ENCODE measurements around the gene CHD1L.

Gene CHD1L

DNA sequence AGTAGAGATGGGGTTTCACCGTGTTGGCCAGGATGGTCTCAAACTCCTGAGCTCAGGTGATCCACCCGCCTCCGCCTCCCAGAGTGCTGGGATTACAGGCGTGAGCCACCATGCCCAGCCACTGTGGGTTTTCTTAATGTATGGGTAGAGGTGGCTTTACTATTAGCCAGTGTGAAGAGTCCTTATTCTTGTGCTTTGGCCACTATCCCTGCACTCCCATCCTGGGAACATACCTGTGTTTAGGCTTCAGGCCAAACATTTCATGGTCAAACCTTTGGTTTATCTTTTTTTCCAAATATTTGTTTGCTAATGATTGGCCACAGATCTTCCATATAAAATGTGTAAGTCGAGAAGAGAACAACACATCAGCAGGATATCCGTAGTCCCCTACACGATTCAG, 33.9 kb upstream of the CHD1L start:
- ChIA-PET CTCF (no interaction called here), POLR2A (no interaction called here)
- no peak for DNase-seq (ENCODE audit: extremely low spot score)
- TF ChIP-seq, protein P1, sequence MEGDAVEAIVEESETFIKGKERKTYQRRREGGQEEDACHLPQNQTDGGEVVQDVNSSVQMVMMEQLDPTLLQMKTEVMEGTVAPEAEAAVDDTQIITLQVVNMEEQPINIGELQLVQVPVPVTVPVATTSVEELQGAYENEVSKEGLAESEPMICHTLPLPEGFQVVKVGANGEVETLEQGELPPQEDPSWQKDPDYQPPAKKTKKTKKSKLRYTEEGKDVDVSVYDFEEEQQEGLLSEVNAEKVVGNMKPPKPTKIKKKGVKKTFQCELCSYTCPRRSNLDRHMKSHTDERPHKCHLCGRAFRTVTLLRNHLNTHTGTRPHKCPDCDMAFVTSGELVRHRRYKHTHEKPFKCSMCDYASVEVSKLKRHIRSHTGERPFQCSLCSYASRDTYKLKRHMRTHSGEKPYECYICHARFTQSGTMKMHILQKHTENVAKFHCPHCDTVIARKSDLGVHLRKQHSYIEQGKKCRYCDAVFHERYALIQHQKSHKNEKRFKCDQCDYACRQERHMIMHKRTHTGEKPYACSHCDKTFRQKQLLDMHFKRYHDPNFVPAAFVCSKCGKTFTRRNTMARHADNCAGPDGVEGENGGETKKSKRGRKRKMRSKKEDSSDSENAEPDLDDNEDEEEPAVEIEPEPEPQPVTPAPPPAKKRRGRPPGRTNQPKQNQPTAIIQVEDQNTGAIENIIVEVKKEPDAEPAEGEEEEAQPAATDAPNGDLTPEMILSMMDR (IDR thresholded peaks at IDR 0.05; ENCODE audit: control extremely low read depth, extremely low read depth, low read depth, missing control alignments): no peak

DNA sequence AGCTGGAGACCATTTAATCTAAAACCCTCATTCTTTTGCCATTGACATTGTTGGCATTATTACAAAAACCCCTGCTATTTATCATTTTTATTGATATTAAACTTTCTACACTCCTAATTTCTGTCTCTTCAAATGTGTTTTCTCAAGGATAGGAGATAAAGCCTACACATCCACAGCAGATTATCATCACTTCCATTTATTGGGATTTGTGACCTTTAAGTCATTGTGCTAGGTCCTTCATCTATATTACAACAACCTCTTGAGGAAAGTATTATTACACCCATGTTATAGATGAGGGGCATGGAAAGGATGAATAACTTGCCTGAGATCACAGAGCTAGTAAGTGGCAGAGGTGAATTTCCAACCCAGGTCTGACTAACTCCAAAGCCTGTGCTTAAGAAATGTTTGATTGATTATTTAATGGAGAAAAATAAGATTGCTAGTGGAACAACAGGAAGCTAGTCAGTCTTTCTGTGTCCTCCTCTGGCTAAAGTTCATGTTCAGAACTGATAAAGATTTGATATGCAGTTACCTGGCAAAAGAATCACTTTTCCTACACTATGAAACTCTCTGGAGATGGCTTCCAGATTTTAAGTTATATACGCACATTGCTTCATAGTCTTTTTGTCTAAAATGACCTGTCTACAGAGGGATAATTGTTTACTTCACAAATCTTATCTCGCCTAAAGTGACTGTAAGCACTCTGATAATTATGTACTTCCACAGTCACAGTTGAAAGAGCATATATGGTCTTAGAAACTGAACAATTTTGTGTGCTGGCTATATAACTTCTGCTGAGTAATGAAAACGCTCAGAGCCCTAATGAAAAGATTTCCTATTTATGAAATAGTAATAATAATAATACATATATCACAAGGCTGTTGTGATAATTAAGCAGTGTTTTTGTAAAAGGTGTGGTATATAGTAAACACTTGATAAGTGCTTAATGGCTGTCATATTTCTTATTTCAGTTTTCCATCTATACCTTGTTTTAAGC, 32.4 kb upstream of the CHD1L start:
- POLR2A ChIA-PET: no interaction called here
- DNase-seq (ENCODE audit: extremely low spot score): no peak
- TF ChIP-seq, protein P1 (IDR thresholded peaks at IDR 0.05; ENCODE audit: control extremely low read depth, extremely low read depth, low read depth, missing control alignments): no peak
- CTCF ChIA-PET: no interaction called here

DNA sequence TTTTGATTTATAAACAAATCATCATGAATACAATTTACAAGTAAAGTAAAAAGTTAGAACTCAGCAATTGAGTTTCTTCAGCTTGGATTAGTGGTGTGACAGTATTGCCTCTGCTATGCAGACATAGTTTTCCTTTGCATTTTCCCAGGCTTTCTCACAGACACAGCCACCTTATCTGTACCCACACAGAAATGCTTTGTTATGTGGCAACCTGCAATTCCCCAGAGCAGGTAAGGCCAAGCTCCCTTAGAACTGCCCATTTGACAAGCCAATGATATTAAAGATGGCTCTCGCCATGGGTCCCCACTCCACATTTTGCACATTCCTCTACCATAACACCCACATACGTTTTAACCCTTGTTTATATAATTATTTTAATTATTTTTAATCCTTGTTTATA, 31.5 kb upstream of the CHD1L start:
- ChIA-PET POLR2A (no interaction called here), CTCF (no interaction called here)
- TF ChIP-seq, protein P1 (IDR thresholded peaks at IDR 0.05; ENCODE audit: control extremely low read depth, extremely low read depth, low read depth, missing control alignments): no peak
- DNase-seq (ENCODE audit: extremely low spot score): no peak

DNA sequence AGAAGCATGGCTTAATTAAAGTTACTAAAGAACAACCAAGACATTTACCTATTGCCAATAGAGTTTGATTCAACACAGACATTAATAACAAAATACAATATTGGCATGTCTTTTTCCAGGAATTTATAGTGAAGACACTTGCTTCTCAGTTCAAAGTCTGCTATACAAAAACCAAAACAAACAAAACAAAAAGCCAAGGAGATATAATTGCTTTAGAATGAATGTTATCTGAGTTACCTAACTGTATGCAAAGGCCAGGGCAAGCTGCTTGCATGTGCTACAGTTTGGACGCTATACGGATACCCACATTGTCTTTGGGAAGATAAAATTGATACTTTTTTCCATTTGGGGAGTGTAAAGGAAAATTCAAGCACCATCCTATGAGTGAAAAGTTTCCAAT, 30.9 kb upstream of the CHD1L start:
- TF ChIP-seq, protein P1 (IDR thresholded peaks at IDR 0.05; ENCODE audit: control extremely low read depth, extremely low read depth, low read depth, missing control alignments): no peak
- DNase-seq (ENCODE audit: extremely low spot score): no peak
- ChIA-PET CTCF (no interaction called here), POLR2A (no interaction called here)

DNA sequence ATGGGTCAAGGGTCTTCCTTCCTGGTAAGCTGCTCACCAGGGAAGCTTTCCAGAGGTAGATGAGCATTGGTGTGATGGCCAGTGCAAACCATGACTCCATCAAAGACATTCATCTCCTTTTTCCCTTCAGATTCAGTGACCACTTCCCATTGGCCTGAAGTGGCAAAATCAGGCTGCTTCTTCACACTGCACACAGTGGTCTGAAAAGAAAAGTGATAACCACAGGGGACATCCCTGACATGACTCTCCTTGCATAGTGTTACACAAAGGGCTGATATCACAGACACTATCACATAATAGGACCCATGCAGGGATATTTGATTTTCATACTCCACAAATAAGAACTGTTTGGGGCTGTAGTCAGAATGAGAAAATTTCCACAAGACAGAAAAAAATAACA, 29.2 kb upstream of the CHD1L start:
- POLR2A ChIA-PET: no interaction called here
- TF ChIP-seq, protein P1 (IDR thresholded peaks at IDR 0.05; ENCODE audit: control extremely low read depth, extremely low read depth, low read depth, missing control alignments): no peak
- CTCF ChIA-PET: interaction anchor here (1.3 kb wide), 1 partner anchor 28 kb away, joined by 5 read pairs; no protein-coding TSS in a partner anchor
- DNase-seq (ENCODE audit: extremely low spot score): no peak

DNA sequence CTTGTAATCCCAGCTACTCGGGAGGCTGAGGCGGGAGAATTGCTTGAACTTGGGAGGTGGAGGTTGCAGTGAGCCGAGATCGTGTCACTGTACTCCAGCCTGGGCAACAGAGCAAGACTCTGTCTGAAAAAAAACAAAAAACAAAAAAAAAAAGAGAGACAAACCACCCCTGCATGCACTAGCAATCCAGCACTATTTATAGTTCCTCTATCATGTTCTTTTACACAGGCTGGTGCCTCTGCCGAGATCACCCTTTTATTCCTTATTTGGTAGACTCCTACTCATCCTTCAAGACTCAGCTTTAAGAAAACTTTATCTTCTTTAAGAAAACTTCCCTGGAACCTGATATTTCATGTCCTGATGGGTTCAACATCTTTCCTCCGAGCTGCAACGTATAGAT, 28.2 kb upstream of the CHD1L start:
- no peak for DNase-seq (ENCODE audit: extremely low spot score)
- POLR2A ChIA-PET: no interaction called here
- TF ChIP-seq, protein P1 (IDR thresholded peaks at IDR 0.05; ENCODE audit: control extremely low read depth, extremely low read depth, low read depth, missing control alignments): no peak
- CTCF ChIA-PET: interaction anchor here (1.3 to 1.4 kb wide), 2 partner anchors 17 to 27 kb away, joined by 3 to 5 read pairs; no protein-coding TSS in a partner anchor
